SHP77 treated with DMSO at 0.1 percent for 48 hours (cell line): ENCODE results near the gene MT1F.
"Not testable (repeated sequence)": the region's sequence is repeated elsewhere in the genome, so short reads cannot be mapped to it uniquely, and the experiment has no call there.

Source experiments
- DNase-seq: peaks from one replicate; lab custom pipeline; 2025; lab: John Stamatoyannopoulos, UW

Gene MT1F

GRCh38 chr16:56645311-56645710 is 12.4 kb upstream of the MT1F start:
- no peak for DNase-seq

- no peak for DNase-seq
These were observed 11.9 kb upstream of the MT1F start for GRCh38 chr16:56645838-56646237.

GRCh38 chr16:56647641-56648431 is 9.9 kb upstream of the MT1F start:
- no peak for DNase-seq

GRCh38 chr16:56649271-56649670 is 8.5 kb upstream of the MT1F start:
- DNase-seq, result no peak

GRCh38 chr16:56649820-56650219 is 7.9 kb upstream of the MT1F start:
- no peak for DNase-seq

DNA sequence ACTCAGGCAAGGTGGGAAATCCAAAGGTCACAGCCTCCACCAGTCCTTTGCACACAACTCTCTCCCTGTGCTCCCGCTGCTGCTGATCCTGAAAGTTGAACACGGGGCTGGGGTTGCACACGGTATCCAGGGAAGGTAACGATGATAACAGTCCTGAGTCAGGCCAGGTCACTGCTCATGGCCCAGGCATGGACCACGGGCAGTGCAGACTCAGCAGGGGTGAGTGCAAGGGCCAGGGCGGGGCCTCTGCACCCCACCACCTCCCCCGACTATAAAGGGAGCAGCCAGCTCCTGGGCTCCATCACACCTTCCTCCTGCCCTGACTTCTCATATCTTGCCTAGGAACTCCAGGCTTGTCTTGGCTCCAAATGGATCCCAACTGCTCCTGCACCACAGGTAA is 6.2 kb upstream of the MT1F start, which contains the start of gene MT1B:
TSS of gene MT1B (plus strand) at position 301 of the 400 bp plus-strand sequence. CDS start at position 369, 68 bp downstream.
- no peak for DNase-seq

GRCh38 chr16:56652600-56652999 is 5.2 kb upstream of the MT1F start:
- no peak for DNase-seq

DNA sequence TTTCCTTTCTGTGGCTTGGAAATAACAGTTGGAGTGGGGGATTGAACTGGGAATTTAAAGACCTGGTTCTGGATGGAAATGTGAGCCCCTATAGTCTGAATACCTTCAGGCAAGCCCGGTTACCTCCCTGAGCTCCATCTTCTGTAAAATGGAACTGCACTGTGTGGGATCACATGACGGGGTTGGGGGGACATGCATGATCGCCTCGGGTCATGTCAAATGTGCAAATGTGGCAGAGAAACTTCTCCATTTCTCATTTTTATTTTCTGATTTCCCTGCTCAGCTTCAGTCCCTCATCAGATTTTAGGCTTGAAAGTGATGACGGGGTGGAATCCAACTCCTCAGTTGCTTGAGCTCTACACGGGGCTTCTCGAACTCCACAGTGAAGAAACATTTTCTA is 4.5 kb upstream of the MT1F start:
- DNase-seq, result no peak

DNA sequence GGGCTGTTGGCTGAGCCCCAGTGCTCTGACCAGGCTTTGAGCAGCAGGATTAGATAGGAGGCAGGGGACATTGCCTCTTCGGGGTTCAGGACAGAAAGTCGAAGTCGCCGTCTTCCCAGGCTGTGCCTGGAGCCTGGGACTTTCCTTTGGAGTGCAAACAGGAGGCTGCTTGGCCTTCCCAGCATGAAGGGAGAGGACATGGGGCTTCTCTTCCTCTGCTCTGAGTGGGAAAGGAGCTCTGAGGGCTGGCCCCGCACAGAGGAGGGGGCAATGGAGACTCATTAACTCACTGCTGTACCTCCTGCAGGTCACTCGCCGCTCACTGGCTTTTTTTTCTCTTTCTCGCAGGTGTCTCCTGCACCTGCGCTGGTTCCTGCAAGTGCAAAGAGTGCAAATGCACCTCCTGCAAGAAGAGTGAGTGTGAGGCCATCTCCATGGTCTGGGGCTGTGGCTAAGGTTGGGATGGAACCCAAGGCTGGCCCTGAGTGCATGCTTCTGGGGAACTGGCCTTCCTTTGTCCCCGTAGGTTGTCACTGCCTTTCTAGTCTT is 642 bp downstream of the MT1F start:
- DNase-seq, result no peak

GRCh38 chr16:56662357-56663354 is 4.9 kb downstream of the MT1F start:
- DNase-seq, result no peak

DNA sequence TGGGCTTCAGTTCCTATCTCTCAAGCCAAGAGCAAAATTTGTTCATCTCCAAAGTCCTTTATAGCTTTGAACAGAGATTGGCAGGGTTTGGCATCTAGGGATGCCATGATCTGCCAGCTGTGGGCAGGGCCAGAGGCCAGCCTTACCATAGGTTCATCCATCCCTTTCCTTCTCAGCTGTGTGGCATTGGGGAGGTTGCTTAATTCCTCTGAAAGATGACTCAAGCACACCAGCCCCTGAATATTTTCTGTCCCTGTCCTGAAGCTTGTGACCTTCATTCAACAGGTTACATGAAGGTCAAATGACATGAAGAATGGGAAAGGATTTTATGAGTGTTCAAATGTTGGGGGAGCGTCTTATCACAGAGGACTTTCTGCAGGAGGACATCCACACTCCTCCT is 6.7 kb downstream of the MT1F start:
- no peak for DNase-seq

DNA sequence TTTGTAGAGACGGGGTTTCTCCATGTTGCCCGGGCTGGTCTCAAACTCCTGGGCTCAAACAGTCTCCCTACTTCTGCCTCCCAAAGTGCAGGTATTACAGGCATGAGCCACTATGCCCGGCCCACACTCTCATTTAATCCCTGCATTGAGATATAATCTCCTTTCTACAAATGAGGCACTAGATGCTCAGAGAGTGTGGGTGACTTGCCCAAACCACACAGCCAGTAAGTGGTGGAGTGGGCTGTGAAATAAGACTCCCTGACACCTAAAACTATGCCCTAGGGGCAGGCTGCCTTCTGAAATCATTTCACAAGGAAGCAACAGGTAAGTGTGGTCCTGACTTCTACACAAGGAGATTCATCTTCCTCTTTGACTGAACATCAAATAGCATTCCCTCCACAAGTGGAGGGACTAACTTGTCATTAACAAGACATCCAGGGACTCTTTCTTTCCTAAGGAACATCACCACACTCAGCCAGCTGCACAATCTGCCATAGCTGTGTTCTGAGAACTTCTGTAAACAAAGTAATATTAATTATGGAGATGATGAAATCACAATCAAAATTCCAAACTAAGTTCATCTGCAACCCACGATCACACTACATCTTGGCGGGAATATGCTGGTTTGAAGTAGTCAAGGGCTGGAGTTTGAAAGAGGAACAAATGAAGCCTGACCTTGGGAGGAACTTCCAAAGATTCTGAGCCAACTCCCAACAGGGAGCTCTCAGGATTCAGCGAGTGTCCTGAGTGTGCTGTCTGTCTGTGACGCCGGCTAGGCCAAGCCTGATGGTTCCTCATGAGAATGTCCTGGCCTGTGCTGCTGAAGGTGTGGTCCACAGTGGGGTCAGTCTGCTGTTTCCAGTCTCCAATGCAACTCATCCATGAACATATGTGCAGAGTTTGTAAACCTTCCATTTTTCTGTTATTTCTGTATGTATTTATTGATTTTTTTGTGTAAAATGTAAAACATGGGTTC is 7.8 kb downstream of the MT1F start:
- not testable (repeated sequence) for DNase-seq

- DNase-seq, result no peak
These were observed 10.1 kb downstream of the MT1F start, which contains the start of gene MT1G for GRCh38 chr16:56667581-56668571. Gene MT1G, minus strand, starts transcription at chr16:56668065. Its CDS starts 72 bp downstream, at chr16:56667993.

- no peak for DNase-seq
These were observed 11.5 kb downstream of the MT1F start, which contains the start of gene MT1H for GRCh38 chr16:56669005-56669839. Gene MT1H, plus strand, starts transcription at chr16:56669814. Its CDS starts 71 bp downstream, at chr16:56669885.

- DNase-seq, result no peak
These were observed 12.3 kb downstream of the MT1F start for GRCh38 chr16:56669840-56670619.

GRCh38 chr16:56670620-56670934 is 12.8 kb downstream of the MT1F start:
- no peak for DNase-seq

- not testable (repeated sequence) for DNase-seq
These were observed 13.9 kb downstream of the MT1F start for GRCh38 chr16:56671691-56672090.

GRCh38 chr16:56672171-56672570 is 14.4 kb downstream of the MT1F start:
- not testable (repeated sequence) for DNase-seq
